H9 (cell line): ENCODE results near the gene WDR27. TPM values are rescaled to one million over a fixed set of nuclear protein-coding genes. Genes with fewer than 3 reads are reported as not detected.
"Not testable (repeated sequence)": the region's sequence is repeated elsewhere in the genome, so short reads cannot be mapped to it uniquely, and the experiment has no call there.

ENCODE experiments used
- DNase-seq: peaks from one replicate; pipeline ENCODE4 v3.0.0-alpha.2; 2017
- H2AFZ ChIP-seq: one replicate; pipeline ENCODE4 v1.6.1; 2013; ENCODE audit warnings: mild to moderate bottlenecking, low read length, control low read depth, moderate library complexity
- H2AK5ac ChIP-seq: 2 replicates; pipeline ENCODE4 v1.6.1; 2013; ENCODE audit warnings: low read length, control low read depth, mixed read lengths; ENCODE audit not compliant: insufficient read length
- H2BK120ac ChIP-seq: one replicate; pipeline ENCODE4 v1.6.1; 2013; ENCODE audit warnings: low read depth, mild to moderate bottlenecking, low read length, control low read depth, inconsistent platforms; ENCODE audit not compliant: poor library complexity, severe bottlenecking
- H2BK12ac ChIP-seq: 2 replicates; pipeline ENCODE4 v1.6.1; 2013; ENCODE audit warnings: low read length, control low read depth, mixed read lengths, low read depth; ENCODE audit not compliant: insufficient read length
- H2BK15ac ChIP-seq: 2 replicates; pipeline ENCODE4 v1.6.1; 2013; ENCODE audit warnings: low read depth, low read length, control low read depth
- H2BK20ac ChIP-seq: one replicate; pipeline ENCODE4 v1.6.1; 2013; ENCODE audit warnings: low read depth, mild to moderate bottlenecking, low read length, control low read depth, inconsistent platforms; ENCODE audit not compliant: poor library complexity, severe bottlenecking
- H2BK5ac ChIP-seq: 2 replicates; pipeline ENCODE4 v1.6.1; 2013; ENCODE audit warnings: low read length, control low read depth, mixed read lengths; ENCODE audit not compliant: insufficient read length
- H3K14ac ChIP-seq: 2 replicates; pipeline ENCODE4 v1.6.1; 2013; ENCODE audit warnings: low read length, control low read depth; ENCODE audit not compliant: insufficient read depth
- H3K18ac ChIP-seq: 2 replicates; pipeline ENCODE4 v1.6.1; 2013; ENCODE audit warnings: low read depth, mild to moderate bottlenecking, mixed read lengths, low read length, control low read depth; ENCODE audit not compliant: insufficient read length
- H3K23ac ChIP-seq: 2 replicates; pipeline ENCODE4 v1.6.1; 2013; ENCODE audit warnings: low read length, control low read depth, mixed read lengths, low read depth; ENCODE audit not compliant: insufficient read length
- H3K23me2 ChIP-seq: 2 replicates; pipeline ENCODE4 v1.6.1; 2013; ENCODE audit warnings: low read depth, mild to moderate bottlenecking, mixed read lengths, low read length, control low read depth; ENCODE audit not compliant: insufficient read length, poor library complexity, severe bottlenecking
- H3K27ac ChIP-seq: 2 replicates; pipeline ENCODE4 v1.5.1; 2013; ENCODE audit warnings: low read length, control low read depth, mixed read lengths, low read depth; ENCODE audit not compliant: insufficient read length
- H3K27me3 ChIP-seq: 2 replicates; pipeline ENCODE4 v1.6.1; 2013; ENCODE audit warnings: low read length, control low read depth, inconsistent platforms; ENCODE audit not compliant: insufficient read depth
- H3K4ac ChIP-seq: 2 replicates; pipeline ENCODE4 v1.6.1; 2013; ENCODE audit warnings: low read depth, mild to moderate bottlenecking, control low read depth, inconsistent platforms, low read length, moderate library complexity
- H3K4me1 ChIP-seq: 2 replicates; pipeline ENCODE4 v1.6.1; 2013; ENCODE audit warnings: low read length, control low read depth, inconsistent platforms; ENCODE audit not compliant: insufficient read depth
- H3K4me2 ChIP-seq: 2 replicates; pipeline ENCODE4 v1.6.1; 2013; ENCODE audit warnings: low read length, control low read depth, mixed read lengths; ENCODE audit not compliant: insufficient read length, insufficient read depth
- H3K56ac ChIP-seq: 2 replicates; pipeline ENCODE4 v1.6.1; 2013; ENCODE audit warnings: low read depth, mild to moderate bottlenecking, mixed read lengths, low read length, control low read depth; ENCODE audit not compliant: insufficient read length
- H3K79me1 ChIP-seq: 2 replicates; pipeline ENCODE4 v1.6.1; 2013; ENCODE audit warnings: low read depth, mild to moderate bottlenecking, moderate library complexity, low read length, control low read depth, inconsistent platforms; ENCODE audit not compliant: insufficient read depth, poor library complexity, severe bottlenecking
- H3K79me2 ChIP-seq: 2 replicates; pipeline ENCODE4 v1.6.1; 2013; ENCODE audit warnings: low read length, control low read depth, inconsistent platforms; ENCODE audit not compliant: insufficient read depth
- H3K9ac ChIP-seq: 2 replicates; pipeline ENCODE4 v1.6.1; 2013; ENCODE audit warnings: low read length, control low read depth, mixed read lengths; ENCODE audit not compliant: insufficient read length; ENCODE audit errors: extremely low read depth
- H3K9me3 ChIP-seq: one replicate; pipeline ENCODE4 v1.6.1; 2013; ENCODE audit warnings: low read depth, low read length, inconsistent platforms; ENCODE audit not compliant: control insufficient read depth
- H3T11ph ChIP-seq: one replicate; pipeline ENCODE4 v1.6.1; 2013; ENCODE audit warnings: mild to moderate bottlenecking, low read length, control low read depth, inconsistent platforms
- H4K20me1 ChIP-seq: one replicate; pipeline ENCODE4 v1.6.1; 2013; ENCODE audit not compliant: control insufficient read depth, insufficient read length, insufficient read depth
- H4K5ac ChIP-seq: 2 replicates; pipeline ENCODE4 v1.6.1; 2013; ENCODE audit warnings: low read depth, mild to moderate bottlenecking, mixed read lengths, low read length, control low read depth; ENCODE audit not compliant: insufficient read length
- H4K8ac ChIP-seq: replicated peaks from 2 replicates; pipeline ENCODE4 v1.6.1; 2013; ENCODE audit warnings: low read length, control low read depth, mixed read lengths, low read depth; ENCODE audit not compliant: insufficient read length
- H4K91ac ChIP-seq: 2 replicates; pipeline ENCODE4 v1.6.1; 2013; ENCODE audit warnings: low read depth, mild to moderate bottlenecking, moderate library complexity, mixed read lengths, low read length, control low read depth; ENCODE audit not compliant: insufficient read length
- H3K27ac Mint-ChIP-seq, 3 experiments: 2 replicates in 2 of 3; 3 replicates in 1 of 3; pipeline ENCODE4 v1.8.0; 2020 to 2021; ENCODE audit warnings: mixed read lengths in 3 of 3, mild to moderate bottlenecking in 1 of 3, moderate library complexity in 1 of 3
- H3K27me3 Mint-ChIP-seq: 2 replicates; pipeline ENCODE4 v1.8.0; 2021; ENCODE audit warnings: low read depth, mild to moderate bottlenecking, moderate library complexity, mixed read lengths
- H3K36me3 Mint-ChIP-seq, 3 experiments: 2 replicates in 2 of 3; 3 replicates in 1 of 3; pipeline ENCODE4 v1.8.0; 2020 to 2021; ENCODE audit warnings: low read depth in 3 of 3, mixed read lengths in 3 of 3; ENCODE audit not compliant: insufficient read depth in 1 of 3
- H3K4me1 Mint-ChIP-seq, 2 experiments: 2 replicates each; pipeline ENCODE4 v1.8.0; 2020; ENCODE audit warnings: mixed read lengths in 2 of 2
- H3K4me3 Mint-ChIP-seq, 2 experiments: 2 replicates in 1 of 2; 3 replicates in 1 of 2; pipeline ENCODE4 v1.8.0; 2020 to 2021; ENCODE audit warnings: mild to moderate bottlenecking in 2 of 2, mixed read lengths in 2 of 2, moderate library complexity in 1 of 2
- H3K9me3 Mint-ChIP-seq, 2 experiments: 2 replicates in 1 of 2; 3 replicates in 1 of 2; pipeline ENCODE4 v1.8.0; 2020; ENCODE audit warnings: mild to moderate bottlenecking in 2 of 2, mixed read lengths in 2 of 2, moderate library complexity in 1 of 2
- WGBS: extraction: QIAGEN DNeasy Blood & Tissue Kit; methylation state at CpG from one replicate; pipeline ENCODE4 v1.1.7; 2013; ENCODE audit warnings: missing lambda C conversion rate, low lambda C conversion rate, mixed read lengths; ENCODE audit not compliant: insufficient read length; ENCODE audit errors: extremely low coverage; 5-methylcytosine and 5-hydroxymethylcytosine counted together
- total RNA-seq: library from RNA; stranded (reverse); gene quantifications from 2 replicates; pipeline ENCODE4 v1.2.1, GENCODE V29; 2021
- TF ChIP-seq, protein P1 (sequence below): fragments of 200-600 bp; sonication (generic); conservative IDR thresholded peaks from 3 replicates; pipeline ENCODE4 v1.8.0; 2021; ENCODE audit warnings: antibody characterized with exemption, mild to moderate bottlenecking

Gene WDR27
- total RNA-seq, 1 experiment from 2014 or later = 48.7 TPM

DNA sequence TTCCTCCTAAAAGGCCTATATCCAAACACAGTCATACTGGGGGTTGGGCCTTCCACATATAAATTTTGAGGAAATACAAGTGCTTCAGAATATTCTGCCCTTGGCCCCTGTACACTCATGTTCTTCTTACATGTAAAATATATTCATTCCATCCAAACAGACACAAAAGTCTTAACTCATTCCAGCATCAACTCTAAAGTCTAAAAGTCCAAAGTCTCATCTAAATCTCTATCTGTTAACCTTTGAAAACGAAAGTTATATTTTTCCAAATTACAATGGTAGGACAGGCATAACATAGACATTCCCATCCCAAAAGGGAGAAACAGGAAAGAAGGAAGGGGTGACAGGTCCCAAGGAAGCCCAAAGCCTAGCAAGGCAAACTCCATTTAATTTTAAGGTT lies 232.8 kb downstream of the WDR27 start:
- H4K5ac ChIP-seq = no peak overlapping the region
- no peak overlapping the region for H3K9ac ChIP-seq
- TF ChIP-seq, protein P1, sequence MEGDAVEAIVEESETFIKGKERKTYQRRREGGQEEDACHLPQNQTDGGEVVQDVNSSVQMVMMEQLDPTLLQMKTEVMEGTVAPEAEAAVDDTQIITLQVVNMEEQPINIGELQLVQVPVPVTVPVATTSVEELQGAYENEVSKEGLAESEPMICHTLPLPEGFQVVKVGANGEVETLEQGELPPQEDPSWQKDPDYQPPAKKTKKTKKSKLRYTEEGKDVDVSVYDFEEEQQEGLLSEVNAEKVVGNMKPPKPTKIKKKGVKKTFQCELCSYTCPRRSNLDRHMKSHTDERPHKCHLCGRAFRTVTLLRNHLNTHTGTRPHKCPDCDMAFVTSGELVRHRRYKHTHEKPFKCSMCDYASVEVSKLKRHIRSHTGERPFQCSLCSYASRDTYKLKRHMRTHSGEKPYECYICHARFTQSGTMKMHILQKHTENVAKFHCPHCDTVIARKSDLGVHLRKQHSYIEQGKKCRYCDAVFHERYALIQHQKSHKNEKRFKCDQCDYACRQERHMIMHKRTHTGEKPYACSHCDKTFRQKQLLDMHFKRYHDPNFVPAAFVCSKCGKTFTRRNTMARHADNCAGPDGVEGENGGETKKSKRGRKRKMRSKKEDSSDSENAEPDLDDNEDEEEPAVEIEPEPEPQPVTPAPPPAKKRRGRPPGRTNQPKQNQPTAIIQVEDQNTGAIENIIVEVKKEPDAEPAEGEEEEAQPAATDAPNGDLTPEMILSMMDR = no peak
- H3K9me3 Mint-ChIP-seq = peaks cover 43 to 53% of the 10 kb centered on the region in 2 experiments
- H2BK20ac ChIP-seq = no peak overlapping the region
- no peak overlapping the region for H3T11ph ChIP-seq
- H2BK120ac ChIP-seq = no peak overlapping the region
- H3K56ac ChIP-seq = no peak overlapping the region
- no CpG with 5 or more reads among the region's 1 CpG for WGBS
- H3K36me3 Mint-ChIP-seq = peaks cover 24 to 48% (median 45%) of the 10 kb centered on the region in 3 experiments
- peaks cover 22% of the 10 kb centered on the region for H3K9me3 ChIP-seq
- H3K4me1 ChIP-seq = no peaks in the 10 kb centered on the region
- H3K18ac ChIP-seq = no peak overlapping the region
- H2BK15ac ChIP-seq = no peak overlapping the region
- no peak overlapping the region for H3K14ac ChIP-seq
- no peak for DNase-seq
- H3K27ac ChIP-seq = no peak overlapping the region
- no peaks in the 10 kb centered on the region for H4K20me1 ChIP-seq
- no peak overlapping the region for H2BK5ac ChIP-seq
- no peak overlapping the region for H4K8ac ChIP-seq
- no peaks in the 10 kb centered on the region for H3K23me2 ChIP-seq
- H3K79me2 ChIP-seq = no peaks in the 10 kb centered on the region
- H2AFZ ChIP-seq = no peak overlapping the region
- no peak overlapping the region for H3K23ac ChIP-seq
- H2BK12ac ChIP-seq = no peak overlapping the region
- no peaks in the 10 kb centered on the region for H3K79me1 ChIP-seq
- H3K4ac ChIP-seq = no peak overlapping the region
- H2AK5ac ChIP-seq = no peak overlapping the region
- no peaks in the 10 kb centered on the region for H3K4me1 Mint-ChIP-seq
- no peak overlapping the region for H3K4me3 Mint-ChIP-seq
- no peaks in the 10 kb centered on the region for H3K27me3 ChIP-seq
- H3K27me3 Mint-ChIP-seq = no peaks in the 10 kb centered on the region
- H3K4me2 ChIP-seq = no peak overlapping the region
- no peak overlapping the region for H4K91ac ChIP-seq
- H3K27ac Mint-ChIP-seq = no peak overlapping the region

GRCh38 chr6:169467755-169468154 lies 234.1 kb downstream of the WDR27 start:
- H3K23ac ChIP-seq, H4K20me1 ChIP-seq, H3K18ac ChIP-seq, H3K27me3 Mint-ChIP-seq, H3K79me1 ChIP-seq, H3T11ph ChIP-seq, H3K4me3 Mint-ChIP-seq, H3K56ac ChIP-seq, H2AFZ ChIP-seq, H3K27me3 ChIP-seq, H3K14ac ChIP-seq, H3K27ac Mint-ChIP-seq, H3K9ac ChIP-seq, H2AK5ac ChIP-seq, H4K5ac ChIP-seq, H3K4me1 ChIP-seq, DNase-seq, H2BK120ac ChIP-seq, H3K27ac ChIP-seq, H3K79me2 ChIP-seq, H3K4me2 ChIP-seq, H4K91ac ChIP-seq, H2BK20ac ChIP-seq, H3K23me2 ChIP-seq, H3K4me1 Mint-ChIP-seq, H3K4ac ChIP-seq, H2BK12ac ChIP-seq, H4K8ac ChIP-seq, H2BK5ac ChIP-seq, H2BK15ac ChIP-seq: not testable (repeated sequence)
- peaks cover 18 to 39% (median 38%) of the 10 kb centered on the region in 3 experiments for H3K36me3 Mint-ChIP-seq
- no CpG with 5 or more reads among the region's 4 CpGs for WGBS
- H3K9me3 Mint-ChIP-seq = peaks cover 33 to 45% of the 10 kb centered on the region in 2 experiments
- H3K9me3 ChIP-seq = peaks cover 22% of the 10 kb centered on the region
